ENCODE measurements around the gene GM2A. TPM values are rescaled to one million over a fixed set of nuclear protein-coding genes. Genes with fewer than 3 reads are reported as not detected.
"Not testable (repeated sequence)": the region's sequence is repeated elsewhere in the genome, so short reads cannot be mapped to it uniquely, and the experiment has no call there.

GM2A gene
- total RNA-seq, 1 experiment from 2014 or later, result 24.5 TPM

DNA sequence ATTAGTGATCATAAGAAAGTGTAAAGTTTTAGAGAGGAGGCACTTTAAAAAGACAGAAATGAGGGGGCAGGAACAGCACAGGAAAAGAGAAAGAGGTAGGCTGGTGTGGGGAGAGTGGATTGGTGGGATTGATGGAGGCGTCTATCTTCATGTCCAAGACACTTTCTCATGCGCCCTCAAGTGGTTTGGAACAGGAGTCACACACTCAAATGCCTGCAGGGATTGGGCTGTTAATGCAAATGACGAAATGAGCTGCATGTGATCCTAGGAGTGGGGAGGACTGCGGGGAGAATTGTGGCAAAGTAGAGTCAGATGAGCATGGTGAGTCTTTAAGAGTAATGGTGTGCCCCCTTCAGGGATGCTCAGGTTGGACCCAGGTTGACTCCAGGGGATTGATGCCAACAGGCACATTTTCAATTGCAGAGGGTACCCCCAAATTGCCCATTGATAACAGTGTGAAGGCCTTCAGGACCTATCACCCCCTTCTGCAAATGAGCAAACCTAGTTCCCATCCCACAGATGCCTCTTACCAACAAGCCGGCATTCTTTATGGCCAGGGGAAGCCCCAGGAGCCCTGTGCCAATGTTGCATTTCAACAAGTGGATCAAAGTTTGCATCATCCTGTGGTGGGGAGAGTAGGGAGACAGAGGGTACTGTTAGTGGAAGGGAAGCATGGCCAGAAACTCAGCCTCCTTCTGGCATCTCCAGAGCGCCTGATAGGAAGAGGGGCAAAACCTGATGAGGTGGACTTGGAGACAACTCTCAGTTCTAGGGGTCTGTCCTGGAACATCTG is 45.3 kb downstream of the GM2A start:
- POLR2A ChIA-PET (ENCODE audit: unreplicated experiment), result no interaction called here
- no peaks in the 10 kb centered on the region for H3F3A ChIP-seq (ENCODE audit: insufficient read depth, low read depth)
- H3K27ac ChIP-seq, result no peak overlapping the region
- 0 out of 2 replicates have a peak, but pooled peaks cover 4% of the 10 kb centered on the region for H3K4me1 ChIP-seq (replicated peaks; ENCODE audit: insufficient read depth)
- TF ChIP-seq EZH2 (IDR thresholded peaks at IDR 0.05; ENCODE audit: low read depth), result no peak
- TF ChIP-seq, protein P1, sequence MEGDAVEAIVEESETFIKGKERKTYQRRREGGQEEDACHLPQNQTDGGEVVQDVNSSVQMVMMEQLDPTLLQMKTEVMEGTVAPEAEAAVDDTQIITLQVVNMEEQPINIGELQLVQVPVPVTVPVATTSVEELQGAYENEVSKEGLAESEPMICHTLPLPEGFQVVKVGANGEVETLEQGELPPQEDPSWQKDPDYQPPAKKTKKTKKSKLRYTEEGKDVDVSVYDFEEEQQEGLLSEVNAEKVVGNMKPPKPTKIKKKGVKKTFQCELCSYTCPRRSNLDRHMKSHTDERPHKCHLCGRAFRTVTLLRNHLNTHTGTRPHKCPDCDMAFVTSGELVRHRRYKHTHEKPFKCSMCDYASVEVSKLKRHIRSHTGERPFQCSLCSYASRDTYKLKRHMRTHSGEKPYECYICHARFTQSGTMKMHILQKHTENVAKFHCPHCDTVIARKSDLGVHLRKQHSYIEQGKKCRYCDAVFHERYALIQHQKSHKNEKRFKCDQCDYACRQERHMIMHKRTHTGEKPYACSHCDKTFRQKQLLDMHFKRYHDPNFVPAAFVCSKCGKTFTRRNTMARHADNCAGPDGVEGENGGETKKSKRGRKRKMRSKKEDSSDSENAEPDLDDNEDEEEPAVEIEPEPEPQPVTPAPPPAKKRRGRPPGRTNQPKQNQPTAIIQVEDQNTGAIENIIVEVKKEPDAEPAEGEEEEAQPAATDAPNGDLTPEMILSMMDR (conservative IDR thresholded peaks at IDR 0.05), result no peak
- H3K4me2 ChIP-seq, result no peak overlapping the region
- no peaks in the 10 kb centered on the region for H3K9me2 ChIP-seq (ENCODE audit: insufficient read depth)
- H3K79me2 ChIP-seq (ENCODE audit: low read depth), result no peaks in the 10 kb centered on the region
- CTCF ChIA-PET, result no interaction called here
- H2AFZ ChIP-seq, result no peak overlapping the region
- intact Hi-C loops (cut with micrococcal nuclease; ENCODE audit: unreplicated experiment), result no loop called here
- H3K9me3 ChIP-seq (ENCODE audit: insufficient read depth, low read depth), result no peaks in the 10 kb centered on the region
- BruUV-seq (replicated peaks), result no TSS peak
- no peaks in the 10 kb centered on the region for H3K36me3 ChIP-seq (ENCODE audit: low read depth)
- no peak for DNase-seq
- no peaks in the 10 kb centered on the region for H4K20me1 ChIP-seq (ENCODE audit: insufficient read depth)
- H3K4me3 ChIP-seq, result no peak overlapping the region
- H3K27me3 ChIP-seq (ENCODE audit: insufficient read depth, low read depth), result peaks cover 4% of the 10 kb centered on the region; the same call in 1 of the 2 replicates

DNA sequence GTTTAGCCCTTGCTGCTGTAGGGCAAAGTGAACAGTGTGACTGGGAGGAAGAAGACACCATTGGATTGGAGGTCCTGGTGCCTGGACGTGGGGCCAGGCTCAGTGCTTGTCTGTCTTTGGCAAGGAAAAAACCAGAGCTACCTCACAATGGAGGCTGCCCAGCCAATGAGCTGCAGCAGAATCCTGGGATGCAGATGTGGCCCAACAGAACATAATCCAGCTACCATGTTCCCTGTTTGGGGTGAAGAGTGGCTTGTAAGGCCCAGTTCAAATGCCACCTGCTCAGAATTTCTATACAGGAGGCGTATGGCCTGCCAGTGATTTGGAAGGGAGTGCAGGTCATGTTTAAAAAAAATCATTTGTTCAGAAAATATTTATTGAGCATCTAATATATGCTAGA is 50.7 kb downstream of the GM2A start, which contains the start of gene SLC36A3:
SLC36A3 (minus strand) TSS at position 101 of the 400 bp plus-strand sequence. CDS start 412 bp downstream, outside the sequence.
- intact Hi-C loops (cut with micrococcal nuclease; ENCODE audit: unreplicated experiment), result no loop called here
- ChIA-PET POLR2A (ENCODE audit: unreplicated experiment) (no interaction called here), CTCF (no interaction called here)
- Histone ChIP-seq H3K27ac (no peak within 1 kb of the TSS), H4K20me1 (ENCODE audit: insufficient read depth) (no peaks in the 10 kb centered on the region), H3K9me3 (ENCODE audit: insufficient read depth, low read depth) (no peaks in the 10 kb centered on the region), H2AFZ (no peak within 1 kb of the TSS), H3K36me3 (ENCODE audit: low read depth) (no peaks in the 10 kb centered on the region), H3K9me2 (ENCODE audit: insufficient read depth) (no peaks in the 10 kb centered on the region), H3F3A (ENCODE audit: insufficient read depth, low read depth) (no peaks in the 10 kb centered on the region), H3K4me3 (no peak within 1 kb of the TSS), H3K79me2 (ENCODE audit: low read depth) (no peaks in the 10 kb centered on the region), H3K27me3 (ENCODE audit: insufficient read depth, low read depth) (peaks cover 4% of the 10 kb centered on the region; the same call in 1 of the 2 replicates), H3K4me1 (replicated peaks; ENCODE audit: insufficient read depth) (no peaks in the 10 kb centered on the region), H3K4me2 (no peak within 1 kb of the TSS)
- TF ChIP-seq, protein P1 (conservative IDR thresholded peaks at IDR 0.05), result no peak
- no peak for TF ChIP-seq EZH2 (IDR thresholded peaks at IDR 0.05; ENCODE audit: low read depth)
- no peak for DNase-seq
- BruUV-seq (replicated peaks), result no TSS peak

DNA sequence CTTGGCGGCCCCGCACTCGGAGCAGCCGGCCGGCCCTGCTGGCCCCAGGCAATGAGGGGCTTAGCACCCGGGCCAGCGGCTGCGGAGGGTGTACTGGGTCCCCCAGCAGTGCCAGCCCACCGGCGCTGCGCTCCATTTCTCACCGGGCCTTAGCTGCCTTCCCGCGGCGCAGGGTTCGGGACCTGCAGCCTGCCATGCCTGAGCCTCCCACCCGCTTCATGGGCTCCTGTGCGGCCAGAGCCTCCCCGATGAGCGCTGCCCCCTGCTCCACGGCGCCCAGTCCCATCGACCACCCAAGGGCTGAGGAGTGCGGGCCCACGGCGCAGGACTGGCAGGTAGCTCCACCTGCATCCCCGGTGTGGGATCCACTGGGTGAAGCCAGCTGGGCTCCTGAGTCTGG is 56.3 kb downstream of the GM2A start:
- H3K36me3 ChIP-seq (ENCODE audit: low read depth); H3K4me3 ChIP-seq; H3K9me2 ChIP-seq (ENCODE audit: insufficient read depth); intact Hi-C loops (cut with micrococcal nuclease; ENCODE audit: unreplicated experiment); H3K9me3 ChIP-seq (ENCODE audit: insufficient read depth, low read depth); H3K27me3 ChIP-seq (ENCODE audit: insufficient read depth, low read depth); CTCF ChIA-PET; H4K20me1 ChIP-seq (ENCODE audit: insufficient read depth); H3K79me2 ChIP-seq (ENCODE audit: low read depth); DNase-seq; H3F3A ChIP-seq (ENCODE audit: insufficient read depth, low read depth); H3K4me2 ChIP-seq; H2AFZ ChIP-seq; BruUV-seq (replicated peaks); H3K4me1 ChIP-seq (replicated peaks; ENCODE audit: insufficient read depth); H3K27ac ChIP-seq: not testable (repeated sequence)
- POLR2A ChIA-PET (ENCODE audit: unreplicated experiment), result interaction anchor here (0.6 kb wide), 1 partner anchor 432 kb away, joined by 5 read pairs; no protein-coding TSS in a partner anchor

DNA sequence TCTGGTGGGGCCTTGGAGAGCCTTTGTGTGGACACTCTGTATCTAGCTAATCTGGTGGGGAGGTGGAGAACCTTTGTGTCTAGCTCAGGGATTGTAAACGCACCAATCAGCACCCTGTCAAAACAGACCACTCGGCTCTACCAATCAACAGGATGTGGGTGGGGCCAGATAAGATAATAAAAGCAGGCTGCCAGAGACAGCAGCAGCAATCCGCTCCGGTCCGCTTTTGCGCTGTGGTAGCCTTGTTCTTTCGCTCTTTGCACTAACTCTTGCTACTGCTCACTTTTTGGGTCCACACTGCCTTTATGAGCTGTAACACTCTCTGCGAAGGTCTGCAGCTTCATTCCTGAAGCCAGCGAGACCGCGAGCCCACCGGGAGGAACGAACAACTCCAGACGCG is 56.8 kb downstream of the GM2A start:
- H2AFZ ChIP-seq; H3K4me2 ChIP-seq; H3K4me3 ChIP-seq; H3K9me3 ChIP-seq (ENCODE audit: insufficient read depth, low read depth); H3F3A ChIP-seq (ENCODE audit: insufficient read depth, low read depth); H4K20me1 ChIP-seq (ENCODE audit: insufficient read depth); H3K36me3 ChIP-seq (ENCODE audit: low read depth); H3K27me3 ChIP-seq (ENCODE audit: insufficient read depth, low read depth); BruUV-seq (replicated peaks); H3K27ac ChIP-seq; intact Hi-C loops (cut with micrococcal nuclease; ENCODE audit: unreplicated experiment); H3K4me1 ChIP-seq (replicated peaks; ENCODE audit: insufficient read depth); H3K79me2 ChIP-seq (ENCODE audit: low read depth); DNase-seq; CTCF ChIA-PET; H3K9me2 ChIP-seq (ENCODE audit: insufficient read depth): not testable (repeated sequence)
- POLR2A ChIA-PET (ENCODE audit: unreplicated experiment), result interaction anchor here (0.6 kb wide), 1 partner anchor 432 kb away, joined by 5 read pairs; no protein-coding TSS in a partner anchor
